HG03039 (cell line): ENCODE data around the gene ZNF672.

Source experiments
- ATAC-seq: cut with Tn5 transposase; IDR thresholded peaks from one replicate; pipeline ENCODE4 v1.9.1; 2021; ENCODE audit warnings: mild to moderate bottlenecking, moderate library complexity; ENCODE audit not compliant: unreplicated experiment

The ZNF672 gene

GRCh38 chr1:248831842-248832241, 6.2 kb upstream of the ZNF672 start:
- no peak for ATAC-seq

DNA sequence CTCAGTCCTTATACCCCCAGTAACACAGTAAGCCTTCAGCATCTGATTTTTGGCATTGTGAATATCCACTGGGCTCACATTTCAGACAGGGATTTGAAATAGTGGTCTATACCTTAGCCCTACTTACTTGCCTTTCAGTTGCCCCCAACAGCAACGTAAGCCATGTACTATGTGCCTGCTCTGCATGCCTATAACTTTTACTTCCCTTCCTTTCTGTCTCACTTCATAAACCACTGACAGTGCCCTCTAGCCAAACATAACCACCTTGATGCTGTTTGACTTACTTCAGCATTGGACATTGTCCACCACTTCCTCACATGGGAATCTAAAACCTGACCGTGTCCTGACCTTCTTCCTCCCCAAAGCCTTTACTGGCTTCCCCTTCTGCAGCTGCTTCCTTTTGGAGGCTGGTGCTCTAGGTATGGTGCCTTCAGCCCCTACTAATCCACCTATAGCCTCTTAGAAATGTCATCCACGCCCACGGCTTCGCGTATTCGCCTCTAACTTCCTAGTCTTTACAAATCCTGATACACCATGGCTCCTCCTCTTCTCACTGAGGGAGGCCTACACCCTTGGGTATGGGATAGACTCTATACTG, 3.6 kb upstream of the ZNF672 start:
- no peak for ATAC-seq

GRCh38 chr1:248837045-248837780, 811 bp upstream of the ZNF672 start:
- no peak for ATAC-seq

GRCh38 chr1:248838357-248839167, 538 bp downstream of the ZNF672 start:
- peak; percentile 51 for ATAC-seq

- ATAC-seq: no peak
Measured at GRCh38 chr1:248839168-248839555, 1.1 kb downstream of the ZNF672 start.

GRCh38 chr1:248840946-248841345, 2.9 kb downstream of the ZNF672 start:
- ATAC-seq: no peak

DNA sequence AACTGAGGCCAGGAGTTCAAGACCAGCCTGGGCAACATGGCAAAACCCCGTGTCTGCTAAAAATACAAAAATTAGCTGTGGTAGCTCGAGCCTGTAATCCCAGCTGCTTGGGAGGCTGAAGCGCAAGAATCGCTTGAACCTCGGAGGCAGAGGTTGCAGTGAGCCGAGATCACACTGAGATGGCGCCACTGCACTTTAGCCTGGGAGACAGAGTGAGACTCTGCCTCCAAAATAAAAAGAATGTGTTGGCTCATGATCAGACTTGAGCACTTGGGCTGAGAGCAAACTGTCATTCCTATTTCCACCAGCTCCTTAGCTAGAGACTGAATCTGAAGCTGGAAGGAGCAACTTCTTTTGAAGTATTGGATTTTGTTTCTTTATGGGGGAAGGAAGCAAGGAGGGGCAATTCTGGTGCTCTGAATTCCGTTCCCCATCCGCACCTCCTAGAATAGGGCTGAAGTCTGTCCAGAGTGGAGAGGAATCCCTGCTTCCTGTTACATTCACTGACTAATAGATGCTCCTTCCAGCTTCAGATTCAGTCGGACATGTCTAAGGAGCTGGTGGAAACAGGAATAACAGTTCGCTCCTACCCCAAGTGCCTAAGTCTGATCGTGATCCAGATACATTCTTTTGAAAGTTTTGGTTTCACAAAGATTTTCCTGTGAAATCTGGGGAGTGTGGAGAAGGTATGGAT, 3.8 kb downstream of the ZNF672 start:
- no peak for ATAC-seq

DNA sequence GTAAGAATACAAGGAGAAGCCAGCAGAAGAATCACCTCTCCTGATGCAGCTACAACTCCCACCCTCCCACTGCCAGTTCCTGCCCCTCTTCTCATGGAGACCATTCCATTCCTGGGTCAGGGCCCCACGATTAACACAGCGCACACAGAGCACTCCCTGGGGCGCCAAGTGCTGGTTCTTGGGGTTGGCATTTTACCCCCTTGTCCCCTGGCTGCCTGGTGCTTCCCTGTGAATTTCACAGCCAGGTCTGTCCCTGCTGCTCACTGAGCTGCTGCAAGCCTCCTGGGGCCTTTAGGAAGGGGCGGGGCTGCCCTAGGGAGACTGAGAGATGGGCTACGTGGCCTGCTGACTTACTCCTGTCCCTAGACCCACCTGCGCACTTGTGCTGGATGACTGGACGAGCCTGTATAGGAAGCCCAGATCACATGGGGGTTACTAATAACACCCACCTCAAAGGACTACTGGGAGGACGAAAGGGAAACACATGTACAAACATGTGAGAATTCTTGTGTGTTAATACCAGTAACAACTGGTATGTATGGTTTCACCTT, 4.8 kb downstream of the ZNF672 start:
- peak; percentile 38 for ATAC-seq

DNA sequence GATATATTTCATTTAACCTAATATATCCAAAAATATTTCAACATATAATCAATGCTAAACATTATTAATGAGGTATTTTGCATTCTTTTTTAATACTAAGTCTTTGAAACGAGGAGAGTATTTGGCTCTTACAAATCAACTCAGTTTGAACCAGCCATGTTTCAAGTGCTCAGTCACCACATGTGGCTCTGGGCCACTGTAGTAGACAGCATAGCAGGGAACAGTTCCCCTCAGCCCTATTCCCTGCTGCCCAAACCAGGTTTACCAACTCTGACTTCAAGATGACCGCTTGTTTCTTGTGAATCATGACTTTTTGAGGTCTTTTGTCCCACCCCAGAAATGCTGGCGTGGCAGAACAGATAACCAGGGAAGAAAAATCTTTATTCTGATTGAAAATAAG, 5.7 kb downstream of the ZNF672 start:
- no peak for ATAC-seq

DNA sequence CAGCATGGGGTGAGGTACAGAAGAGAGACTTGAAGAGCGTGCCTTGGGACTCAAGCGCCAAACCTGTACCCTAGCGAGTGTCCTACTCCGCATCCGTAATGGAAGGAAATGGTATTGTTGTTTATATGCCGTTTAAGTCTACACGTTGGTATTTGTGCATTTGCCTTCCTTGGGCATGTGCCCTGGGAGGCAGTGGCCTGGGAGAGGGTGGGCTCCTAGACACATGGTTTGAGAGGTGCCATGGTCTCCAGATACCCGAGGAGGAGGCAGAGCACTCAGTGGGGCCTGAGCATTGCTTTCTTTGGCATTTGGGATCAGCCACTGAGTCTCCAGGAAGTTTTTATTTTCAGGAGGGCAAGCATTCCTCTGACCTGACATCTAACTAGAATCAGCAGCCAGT, 6.5 kb downstream of the ZNF672 start:
- no peak for ATAC-seq

DNA sequence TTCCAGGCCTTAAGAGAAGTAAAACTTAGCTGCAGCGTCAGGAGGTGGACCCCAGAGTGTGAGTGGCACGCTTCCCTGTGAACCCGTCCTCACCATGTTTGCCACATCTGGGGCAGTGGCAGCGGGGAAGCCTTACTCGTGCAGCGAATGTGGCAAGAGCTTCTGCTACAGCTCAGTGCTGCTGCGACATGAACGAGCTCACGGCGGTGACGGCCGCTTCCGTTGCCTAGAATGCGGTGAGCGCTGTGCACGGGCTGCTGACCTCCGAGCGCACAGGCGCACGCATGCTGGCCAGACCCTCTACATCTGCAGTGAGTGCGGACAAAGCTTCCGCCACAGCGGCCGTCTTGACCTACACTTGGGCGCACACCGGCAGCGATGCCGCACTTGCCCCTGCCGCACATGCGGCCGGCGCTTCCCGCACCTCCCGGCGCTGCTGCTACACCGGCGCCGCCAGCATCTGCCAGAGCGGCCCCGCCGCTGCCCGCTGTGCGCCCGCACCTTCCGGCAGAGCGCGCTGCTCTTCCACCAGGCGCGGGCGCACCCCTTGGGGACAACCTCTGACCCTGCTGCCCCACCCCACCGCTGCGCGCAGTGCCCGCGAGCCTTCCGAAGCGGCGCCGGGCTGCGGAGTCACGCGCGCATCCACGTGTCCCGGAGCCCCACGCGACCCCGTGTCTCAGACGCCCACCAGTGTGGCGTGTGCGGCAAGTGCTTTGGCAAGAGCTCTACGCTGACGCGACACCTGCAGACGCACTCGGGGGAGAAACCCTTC, 9.3 kb downstream of the ZNF672 start:
- no peak for ATAC-seq

DNA sequence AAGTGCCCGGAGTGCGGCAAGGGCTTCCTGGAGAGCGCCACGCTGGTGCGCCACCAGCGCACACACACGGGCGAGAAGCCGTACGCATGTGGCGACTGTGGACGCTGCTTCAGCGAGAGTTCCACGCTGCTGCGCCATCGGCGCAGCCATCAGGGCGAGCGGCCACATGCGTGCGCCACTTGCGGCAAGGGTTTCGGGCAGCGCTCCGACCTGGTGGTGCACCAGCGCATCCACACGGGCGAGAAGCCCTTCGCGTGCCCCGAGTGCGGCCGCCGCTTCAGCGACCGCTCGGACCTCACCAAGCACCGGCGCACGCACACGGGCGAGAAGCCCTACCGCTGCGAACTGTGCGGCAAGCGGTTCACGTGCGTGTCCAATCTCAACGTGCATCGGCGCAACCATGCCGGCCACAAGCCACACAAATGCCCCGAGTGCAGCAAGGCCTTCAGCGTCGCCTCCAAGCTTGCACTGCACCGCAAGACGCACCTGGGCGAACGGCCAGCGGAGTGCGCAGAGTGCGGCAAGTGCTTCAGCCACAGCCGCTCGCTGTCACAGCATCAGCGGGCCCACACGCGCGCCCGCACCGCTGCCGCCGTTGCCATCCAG, 10.0 kb downstream of the ZNF672 start:
- no peak for ATAC-seq

- ATAC-seq: no peak
Measured at GRCh38 chr1:248848602-248849001, 10.6 kb downstream of the ZNF672 start.

- no peak for ATAC-seq
Measured at GRCh38 chr1:248849152-248849551, 11.1 kb downstream of the ZNF672 start.

DNA sequence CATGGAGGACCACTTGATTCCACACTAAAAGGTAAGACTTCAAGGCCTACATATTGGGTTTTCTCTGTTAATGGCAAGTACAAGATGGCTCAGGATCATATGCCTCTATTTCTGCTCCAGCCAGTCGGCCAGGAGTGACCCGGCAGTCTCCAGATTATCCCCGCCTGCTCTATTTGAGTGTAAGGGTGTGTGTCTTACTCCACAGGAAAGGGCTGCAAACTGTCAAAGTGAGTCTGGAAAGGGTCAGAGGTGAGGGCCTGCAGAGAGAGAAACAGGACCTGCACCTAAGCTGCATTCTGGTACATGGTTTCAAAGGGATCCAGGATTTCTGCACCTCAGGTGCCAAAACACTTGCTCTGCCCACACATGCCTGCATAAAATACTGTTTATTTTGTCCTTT, 11.6 kb downstream of the ZNF672 start:
- no peak for ATAC-seq

- ATAC-seq: no peak
Measured at GRCh38 chr1:248850124-248850523, 12.1 kb downstream of the ZNF672 start.

DNA sequence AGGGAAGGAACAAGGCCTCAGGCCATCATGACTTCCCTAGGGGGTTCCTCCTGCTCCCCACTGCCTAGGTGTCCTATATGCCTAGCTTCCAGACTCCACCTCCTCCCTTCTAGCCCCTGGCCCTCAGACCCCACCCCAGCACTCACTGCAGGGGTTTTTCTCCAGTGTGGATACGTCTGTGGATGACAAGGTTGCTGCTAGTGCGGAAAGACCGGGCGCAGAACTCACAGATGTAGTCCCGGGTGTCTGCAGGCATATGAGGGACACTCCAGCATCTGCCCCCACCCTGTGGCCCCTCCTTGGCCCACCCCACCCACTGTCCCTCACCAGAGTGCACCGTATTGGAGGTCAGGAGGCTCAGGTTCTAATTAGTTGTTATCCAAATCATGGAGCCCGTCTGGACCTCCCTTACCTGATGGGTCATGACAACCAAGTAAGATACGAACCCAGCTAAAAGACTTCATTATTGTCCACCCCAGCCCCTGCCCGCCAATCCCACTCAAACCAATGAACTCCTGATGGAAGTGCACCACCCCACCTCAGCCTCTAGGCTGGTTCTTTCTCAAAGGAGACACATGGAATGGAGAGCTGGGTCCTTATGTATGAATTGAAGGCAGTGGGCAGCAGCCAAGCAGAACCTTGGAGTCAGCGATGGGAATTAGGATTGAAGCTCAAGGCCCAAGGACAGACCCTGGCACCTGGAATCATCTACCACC, 12.7 kb downstream of the ZNF672 start:
- no peak for ATAC-seq

GRCh38 chr1:248851390-248851789, 13.4 kb downstream of the ZNF672 start:
- no peak for ATAC-seq
